WTC11 (cell line): Measurements from ENCODE around the gene NDUFB10. TPM values are rescaled to one million over a fixed set of nuclear protein-coding genes. Genes with fewer than 3 reads are reported as not detected.

Experiments
- ATAC-seq: fragments of 200-7000 bp; cut with Tn5 transposase; 2 replicates; pipeline ENCODE4 v1.10.0; 2021; ENCODE audit warnings: mild to moderate bottlenecking, moderate library complexity
- CTCF ChIA-PET: fragments of 300-600 bp; sonication (Branson Sonifier 250); formaldehyde crosslinking; loops from one replicate; lab custom pipeline; 2021; ENCODE audit warnings: antibody characterized with exemption; lab: Charles Lee
- POLR2A ChIA-PET: fragments of 350-600 bp; sonication (Branson Sonifier 250); formaldehyde crosslinking; loops from one replicate; lab custom pipeline; 2021; ENCODE audit warnings: antibody characterized with exemption; lab: Charles Lee
- DNase-seq: peaks from one replicate; pipeline ENCODE4 v3.0.0; 2021; ENCODE audit warnings: low spot score
- H3K27ac Mint-ChIP-seq: 2 replicates; pipeline ENCODE4 v1.8.0; 2021; ENCODE audit warnings: mixed read lengths
- H3K27me3 Mint-ChIP-seq: 2 replicates; pipeline ENCODE4 v1.8.0; 2021; ENCODE audit warnings: low read depth, mild to moderate bottlenecking, moderate library complexity, mixed read lengths
- H3K36me3 Mint-ChIP-seq: 2 replicates; pipeline ENCODE4 v1.8.0; 2021; ENCODE audit warnings: mixed read lengths
- H3K4me1 Mint-ChIP-seq: 2 replicates; pipeline ENCODE4 v1.8.0; 2022; ENCODE audit warnings: mixed read lengths
- H3K4me3 Mint-ChIP-seq: 2 replicates; pipeline ENCODE4 v1.8.0; 2021; ENCODE audit warnings: mild to moderate bottlenecking, moderate library complexity, mixed read lengths
- H3K9me3 Mint-ChIP-seq: 2 replicates; pipeline ENCODE4 v1.8.0; 2021; ENCODE audit warnings: mixed read lengths
- ATF6 ChIP-seq: sonication (generic); formaldehyde crosslinking; IDR thresholded peaks from 2 replicates; pipeline ENCODE4 v1.8.1; 2023; ENCODE audit warnings: mild to moderate bottlenecking, missing genetic modification reagents
- CREB1 ChIP-seq: sonication (generic); formaldehyde crosslinking; IDR thresholded peaks from 2 replicates; pipeline ENCODE4 v1.8.0; 2023; ENCODE audit warnings: mild to moderate bottlenecking, missing genetic modification reagents
- ESRRA ChIP-seq: sonication (generic); formaldehyde crosslinking; IDR thresholded peaks from 2 replicates; pipeline ENCODE4 v1.8.1; 2022; ENCODE audit warnings: mild to moderate bottlenecking, missing genetic modification reagents, borderline replicate concordance
- HMGXB4 ChIP-seq: sonication (generic); formaldehyde crosslinking; IDR thresholded peaks from 2 replicates; pipeline ENCODE4 v1.8.1; 2023; ENCODE audit warnings: mild to moderate bottlenecking, moderate library complexity, missing genetic modification reagents
- NFE2L1 ChIP-seq: sonication (generic); formaldehyde crosslinking; IDR thresholded peaks from 2 replicates; pipeline ENCODE4 v1.8.1; 2023; ENCODE audit warnings: missing genetic modification reagents
- NR3C1 ChIP-seq: sonication (generic); formaldehyde crosslinking; conservative IDR thresholded peaks from 2 replicates; pipeline ENCODE4 v1.8.1; 2023; ENCODE audit warnings: low read depth, mild to moderate bottlenecking, missing genetic modification reagents
- PRDM15 ChIP-seq: sonication (generic); formaldehyde crosslinking; IDR thresholded peaks from 2 replicates; pipeline ENCODE4 v1.8.0; 2022; ENCODE audit warnings: missing genetic modification reagents
- RORB ChIP-seq: fragments of 250-450 bp; sonication (Bioruptor Pico); IDR thresholded peaks from 2 replicates; pipeline ENCODE4 v1.9.0; 2021; ENCODE audit warnings: mild to moderate bottlenecking
- SMAD4 ChIP-seq: sonication (generic); formaldehyde crosslinking; IDR thresholded peaks from 2 replicates; pipeline ENCODE4 v1.8.0; 2022; ENCODE audit warnings: mild to moderate bottlenecking, missing genetic modification reagents
- SP1 ChIP-seq: sonication (generic); formaldehyde crosslinking; conservative IDR thresholded peaks from 2 replicates; pipeline ENCODE4 v1.8.1; 2022; ENCODE audit warnings: missing genetic modification reagents
- ZNF219 ChIP-seq: sonication (generic); formaldehyde crosslinking; IDR thresholded peaks from 2 replicates; pipeline ENCODE4 v1.8.0; 2023; ENCODE audit warnings: missing genetic modification reagents, mild to moderate bottlenecking, borderline replicate concordance
- ZNF532 ChIP-seq: fragments of 250-450 bp; sonication (Bioruptor Pico); IDR thresholded peaks from 2 replicates; pipeline ENCODE4 v1.9.0; 2021; ENCODE audit warnings: mild to moderate bottlenecking, borderline replicate concordance
- total RNA-seq: library from RNA; stranded (reverse); gene quantifications from 3 replicates; pipeline ENCODE4 v1.2.3, GENCODE V29; 2021
- TF ChIP-seq, protein P1 (sequence below): sonication (generic); formaldehyde crosslinking; IDR thresholded peaks from 2 replicates; pipeline ENCODE4 v1.8.0; 2022; ENCODE audit warnings: mild to moderate bottlenecking, missing genetic modification reagents
- TF ChIP-seq, protein P2 (sequence below): sonication (generic); formaldehyde crosslinking; IDR thresholded peaks from 2 replicates; pipeline ENCODE4 v1.8.1; 2022; ENCODE audit warnings: mild to moderate bottlenecking, missing genetic modification reagents, moderate library complexity, borderline replicate concordance

Gene NDUFB10
- total RNA-seq, 1 experiment from 2014 or later, result 228 TPM

DNA sequence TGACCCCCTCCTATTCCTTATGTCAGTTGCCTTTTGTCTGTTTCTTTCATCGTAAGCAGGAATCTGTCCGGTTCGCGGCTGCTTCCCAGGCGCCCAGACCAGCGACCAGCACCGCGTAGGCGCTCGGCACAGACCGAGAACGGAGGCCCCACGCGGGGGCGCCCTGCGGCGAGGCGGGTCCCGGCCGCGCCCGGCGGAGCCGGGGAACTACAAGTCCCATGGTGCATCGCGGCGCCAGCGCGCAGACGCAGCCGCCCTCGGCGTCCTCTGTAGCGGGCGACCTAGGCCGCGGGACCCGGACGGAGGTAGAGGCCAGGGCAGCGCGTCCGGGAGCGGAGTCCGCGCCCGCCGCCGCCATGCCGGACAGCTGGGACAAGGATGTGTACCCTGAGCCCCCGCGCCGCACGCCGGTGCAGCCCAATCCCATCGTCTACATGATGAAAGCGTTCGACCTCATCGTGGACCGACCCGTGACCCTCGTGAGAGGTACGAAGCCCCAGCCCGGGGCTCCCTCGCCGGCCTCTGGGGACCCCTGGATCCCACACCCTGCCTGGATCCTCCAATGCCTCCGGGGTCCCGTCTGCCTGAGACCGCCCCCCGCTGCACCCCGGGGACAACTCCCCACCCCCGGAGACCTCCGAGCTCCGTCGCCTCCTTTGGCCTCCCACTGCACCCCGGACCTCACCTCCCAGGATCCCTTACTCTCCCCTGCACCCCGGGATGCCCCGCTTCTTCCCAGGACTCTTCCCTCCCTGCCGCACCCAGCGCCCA lies at the start of gene NDUFB10 (continued):
- TF ChIP-seq ZNF532 (CRISPR knock-in tag) (no peak), ZNF219 (CRISPR knock-in tag) (no peak; the same call in 1 of the 2 replicates), NR3C1 (CRISPR knock-in tag) (no peak), PRDM15 (CRISPR knock-in tag) (no peak), ESRRA (CRISPR knock-in tag) (peak; percentile 37; the same call in 1 of the 2 replicates), RORB (CRISPR knock-in tag) (no peak), CREB1 (CRISPR knock-in tag) (no peak), HMGXB4 (peak; percentile 96), NFE2L1 (no peak)
- TF ChIP-seq, protein P1, sequence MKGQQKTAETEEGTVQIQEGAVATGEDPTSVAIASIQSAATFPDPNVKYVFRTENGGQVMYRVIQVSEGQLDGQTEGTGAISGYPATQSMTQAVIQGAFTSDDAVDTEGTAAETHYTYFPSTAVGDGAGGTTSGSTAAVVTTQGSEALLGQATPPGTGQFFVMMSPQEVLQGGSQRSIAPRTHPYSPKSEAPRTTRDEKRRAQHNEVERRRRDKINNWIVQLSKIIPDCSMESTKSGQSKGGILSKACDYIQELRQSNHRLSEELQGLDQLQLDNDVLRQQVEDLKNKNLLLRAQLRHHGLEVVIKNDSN (CRISPR knock-in tag), result no peak
- TF ChIP-seq, protein P2, sequence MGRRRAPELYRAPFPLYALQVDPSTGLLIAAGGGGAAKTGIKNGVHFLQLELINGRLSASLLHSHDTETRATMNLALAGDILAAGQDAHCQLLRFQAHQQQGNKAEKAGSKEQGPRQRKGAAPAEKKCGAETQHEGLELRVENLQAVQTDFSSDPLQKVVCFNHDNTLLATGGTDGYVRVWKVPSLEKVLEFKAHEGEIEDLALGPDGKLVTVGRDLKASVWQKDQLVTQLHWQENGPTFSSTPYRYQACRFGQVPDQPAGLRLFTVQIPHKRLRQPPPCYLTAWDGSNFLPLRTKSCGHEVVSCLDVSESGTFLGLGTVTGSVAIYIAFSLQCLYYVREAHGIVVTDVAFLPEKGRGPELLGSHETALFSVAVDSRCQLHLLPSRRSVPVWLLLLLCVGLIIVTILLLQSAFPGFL (CRISPR knock-in tag), result no peak

GRCh38 chr16:1909561-1910231 lies 49.6 kb upstream of the NDUFB10 start:
- ATAC-seq, result no peak
- ChIA-PET POLR2A (interaction anchor here (0.6 to 1.4 kb wide), 2 partner anchors 17 to 140 kb away, joined by 3 to 4 read pairs; no protein-coding TSS in a partner anchor), CTCF (interaction anchor here (0.8 to 1.6 kb wide), 4 partner anchors 11 to 32 kb away, joined by 3 to 5 read pairs (median 4); no protein-coding TSS in a partner anchor)
- no peaks in the 10 kb centered on the region for H3K36me3 Mint-ChIP-seq
- peaks cover 13% of the 10 kb centered on the region for H3K4me1 Mint-ChIP-seq
- peaks cover 11% of the 10 kb centered on the region for H3K27me3 Mint-ChIP-seq
- DNase-seq, result no peak
- H3K27ac Mint-ChIP-seq, result no peak overlapping the region
- no peaks in the 10 kb centered on the region for H3K9me3 Mint-ChIP-seq
- no peak overlapping the region for H3K4me3 Mint-ChIP-seq
- TF ChIP-seq SMAD4 (CRISPR knock-in tag) (no peak), SP1 (no peak), ATF6 (CRISPR knock-in tag) (no peak)
